ENCODE data around the gene NDUFAF4.

Gene NDUFAF4

DNA sequence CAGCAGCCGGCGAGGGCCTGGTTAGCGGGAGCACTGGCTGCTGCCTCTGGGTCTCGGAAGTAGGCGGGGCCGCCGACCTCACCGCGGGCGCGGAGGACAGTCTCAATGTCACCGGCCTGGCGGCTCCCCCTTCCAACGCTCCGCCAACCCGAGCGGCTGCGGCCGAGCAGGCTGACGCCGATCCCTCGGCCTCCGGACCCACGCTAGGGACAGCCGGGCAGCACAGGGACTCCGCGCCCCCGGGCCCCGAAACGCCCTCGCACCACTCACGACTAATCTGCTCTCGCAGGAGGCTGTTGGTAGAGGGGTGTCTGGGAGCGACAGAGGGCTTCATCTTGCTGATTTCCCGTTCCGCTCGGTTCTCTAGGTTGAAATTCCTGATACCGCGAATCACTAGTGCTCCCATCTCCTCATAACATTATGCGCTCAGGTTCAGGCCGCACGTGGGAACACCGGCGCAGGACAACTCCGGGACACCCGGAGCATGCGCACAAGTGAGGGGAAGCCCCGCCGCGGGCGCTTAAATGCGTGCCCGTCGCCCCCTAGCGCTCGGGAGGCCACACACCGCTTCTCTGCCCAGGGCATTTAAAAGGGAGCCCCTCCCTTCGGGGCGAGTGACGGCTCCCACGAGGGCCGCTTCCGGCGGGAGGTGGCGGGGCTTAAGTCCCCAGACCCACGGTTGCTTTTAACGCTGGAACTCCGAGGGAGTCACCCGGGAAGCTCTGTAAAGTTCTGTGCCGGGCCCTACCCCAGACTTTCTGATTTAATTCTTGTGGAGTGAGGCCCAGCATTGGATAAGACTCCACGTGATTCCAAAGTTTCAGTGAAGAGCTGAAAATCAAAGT lies at the start of gene NDUFAF4:
NDUFAF4 (minus strand) TSS at position 496 of the 845 bp plus-strand sequence; CDS start at position 406, 90 bp downstream.
- DNase-seq: peak; percentile 94

DNA sequence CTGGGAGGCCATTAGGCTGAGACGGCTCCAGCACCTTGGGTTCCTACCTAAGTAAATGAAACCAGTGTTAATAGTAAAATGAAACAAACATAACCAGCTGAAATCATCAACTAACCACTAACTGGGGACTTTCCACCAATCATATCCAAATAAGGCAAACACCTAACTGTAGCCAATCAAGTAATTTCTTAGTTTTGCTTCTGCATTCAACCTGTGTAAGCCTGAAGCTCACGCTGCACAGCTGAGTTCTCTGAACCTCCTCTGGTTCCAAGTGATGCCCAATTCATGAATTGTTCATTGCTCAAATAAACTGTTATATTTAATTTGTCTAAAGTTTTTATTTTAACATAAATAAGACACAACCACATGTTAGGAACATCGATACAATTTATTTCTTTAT lies 49.4 kb upstream of the NDUFAF4 start:
- DNase-seq: no peak

GRCh38 chr6:96943555-96944215 lies 46.0 kb upstream of the NDUFAF4 start:
- no peak for DNase-seq

DNA sequence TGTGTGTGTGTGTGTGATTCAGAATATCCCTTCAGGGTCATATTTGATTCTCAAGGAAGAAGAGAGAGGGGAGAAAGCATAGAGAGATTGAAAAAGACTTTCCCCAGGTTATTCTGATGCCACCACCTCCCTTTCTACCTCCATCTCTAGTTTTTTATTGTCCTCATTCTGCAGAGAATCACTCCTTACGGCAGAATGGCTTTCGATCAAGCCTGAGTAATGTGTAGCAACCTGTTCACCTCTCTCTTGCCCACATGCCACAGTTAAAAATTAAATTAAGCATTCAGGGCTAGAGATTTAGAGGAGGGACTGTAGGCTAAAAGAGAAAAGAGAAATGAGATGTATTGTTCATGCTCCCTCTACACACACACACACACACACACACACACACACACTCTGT lies 45.0 kb upstream of the NDUFAF4 start:
- DNase-seq: no peak

DNA sequence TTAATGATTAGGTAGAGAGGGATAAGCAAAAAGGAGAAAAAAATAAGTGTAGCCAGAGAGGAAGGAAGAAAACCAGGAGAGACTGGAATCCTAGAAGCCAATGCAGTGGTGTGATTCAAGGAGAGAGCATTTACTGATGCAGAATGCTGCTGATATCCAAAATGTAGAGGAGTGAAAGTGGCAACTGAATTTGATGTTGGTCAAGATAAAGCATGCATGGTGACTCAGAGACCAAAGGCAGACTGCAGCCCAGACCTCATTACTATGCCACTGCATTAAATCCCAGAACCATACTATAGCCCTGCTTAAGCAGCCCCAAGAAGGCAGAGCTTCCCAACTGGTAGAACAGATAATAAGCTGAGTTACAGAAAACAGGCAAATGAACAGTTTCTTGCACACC lies 42.6 kb upstream of the NDUFAF4 start:
- DNase-seq: no peak

- no peak for DNase-seq
Measured at GRCh38 chr6:96939007-96939805, 41.5 kb upstream of the NDUFAF4 start.

GRCh38 chr6:96934087-96934486 lies 36.4 kb upstream of the NDUFAF4 start:
- no peak for DNase-seq

DNA sequence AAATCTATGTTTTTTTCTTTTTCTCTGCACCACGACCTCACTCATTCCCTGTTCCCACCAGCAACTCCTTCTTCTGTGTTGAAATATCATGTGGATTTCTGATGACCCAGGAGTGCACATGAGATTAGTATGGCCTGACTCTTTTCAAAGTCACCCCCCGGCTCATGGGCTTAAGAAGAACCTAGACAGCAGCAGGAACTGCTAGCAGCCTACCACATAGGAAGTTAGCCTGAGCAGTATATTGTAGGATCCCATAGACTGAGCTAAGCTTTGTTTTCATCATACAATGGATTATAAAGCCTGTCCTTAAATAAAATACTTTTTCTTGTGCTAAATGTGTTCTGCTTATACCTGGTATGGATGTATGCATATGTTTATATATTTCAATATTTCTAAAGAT lies 33.5 kb upstream of the NDUFAF4 start:
- DNase-seq: no peak

- DNase-seq: no peak
Measured at GRCh38 chr6:96929741-96930140, 32.0 kb upstream of the NDUFAF4 start.

DNA sequence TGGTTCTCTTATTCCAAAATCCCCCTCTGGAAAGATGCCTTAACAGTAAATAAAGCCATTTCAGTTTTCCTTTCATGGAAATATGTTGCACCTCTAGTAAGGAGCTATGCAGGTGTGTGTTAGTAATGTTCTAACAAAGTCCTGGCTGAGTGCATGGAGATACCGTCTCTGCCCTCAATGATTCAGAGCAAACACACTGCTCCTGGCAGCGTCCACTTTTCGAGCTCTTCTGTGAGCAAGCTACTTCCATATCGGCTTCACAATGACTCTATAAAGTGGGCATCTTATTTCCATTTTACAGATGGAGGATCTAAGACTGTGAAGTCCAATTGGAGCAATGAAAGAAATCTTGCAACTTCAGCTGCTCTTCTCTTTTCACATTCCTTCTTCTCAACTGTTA lies 30.0 kb upstream of the NDUFAF4 start:
- DNase-seq: no peak

GRCh38 chr6:96926425-96926824 lies 28.7 kb upstream of the NDUFAF4 start:
- no peak for DNase-seq

DNA sequence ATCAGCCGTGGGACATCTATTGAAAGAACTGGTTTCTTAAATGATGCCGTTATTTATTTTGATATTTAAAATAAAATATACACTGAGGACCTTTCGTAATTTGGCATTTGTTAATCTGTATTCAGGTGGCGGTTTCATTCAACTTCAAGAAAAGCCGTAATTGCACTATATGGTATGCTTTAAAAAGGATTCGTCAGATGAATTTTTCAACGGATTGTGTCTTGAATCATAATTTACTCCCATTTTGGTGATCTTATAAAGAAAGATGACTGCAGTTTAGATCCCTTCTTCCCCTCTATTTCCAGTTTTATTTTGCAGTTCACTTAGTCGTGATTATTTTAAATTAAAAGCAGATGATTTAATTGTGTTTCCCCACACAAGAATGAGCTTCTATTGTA lies 27.6 kb upstream of the NDUFAF4 start:
- DNase-seq: no peak

DNA sequence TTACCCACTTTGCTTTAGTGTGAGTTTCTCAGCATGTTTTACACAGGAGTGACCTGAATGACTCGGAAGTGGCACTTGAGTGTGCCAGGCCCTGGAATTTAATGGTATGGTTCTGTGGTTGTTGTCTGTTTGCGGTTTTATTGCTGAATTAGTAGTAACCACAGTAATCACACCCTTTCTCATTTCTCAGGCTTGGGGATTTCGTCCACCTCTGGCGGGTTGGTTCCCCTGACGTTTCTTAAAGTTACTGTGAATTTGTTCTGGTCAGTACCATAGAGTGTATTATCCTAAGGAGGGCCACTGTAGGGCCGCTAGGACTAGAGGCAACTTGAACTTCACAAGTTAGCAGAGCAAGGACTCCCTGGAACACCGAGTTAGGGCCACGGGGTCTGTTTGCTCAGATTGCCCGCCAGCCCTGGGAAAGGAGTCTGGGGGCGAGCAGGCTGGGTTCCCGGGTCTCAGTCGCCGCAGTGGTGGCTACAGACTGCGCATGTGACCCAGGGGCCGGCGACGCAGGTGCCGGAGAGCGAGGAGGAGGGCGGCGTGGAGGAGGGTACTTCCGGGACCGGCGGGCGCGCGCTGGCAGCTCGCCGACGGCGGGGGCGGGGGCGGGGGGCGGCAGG lies 26.3 kb upstream of the NDUFAF4 start:
- no peak for DNase-seq

DNA sequence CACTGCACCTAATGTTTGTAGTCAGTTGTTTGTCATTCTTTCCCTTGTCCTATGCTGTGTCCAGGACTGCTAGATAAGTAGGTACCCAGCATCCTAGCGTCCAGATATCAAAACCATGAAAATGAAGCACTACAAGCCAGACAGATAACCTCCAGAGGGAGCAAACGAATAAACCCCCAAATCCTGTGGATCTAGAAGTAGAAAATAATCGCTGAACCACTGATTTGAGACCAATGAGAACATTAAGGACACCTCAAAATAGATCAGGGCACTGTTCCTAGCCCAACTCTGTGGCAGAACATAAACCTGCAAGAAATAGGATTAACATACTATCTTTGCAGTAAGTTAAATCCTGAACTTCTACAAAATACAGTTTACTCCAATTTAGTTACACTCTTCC lies 25.7 kb upstream of the NDUFAF4 start:
- no peak for DNase-seq

DNA sequence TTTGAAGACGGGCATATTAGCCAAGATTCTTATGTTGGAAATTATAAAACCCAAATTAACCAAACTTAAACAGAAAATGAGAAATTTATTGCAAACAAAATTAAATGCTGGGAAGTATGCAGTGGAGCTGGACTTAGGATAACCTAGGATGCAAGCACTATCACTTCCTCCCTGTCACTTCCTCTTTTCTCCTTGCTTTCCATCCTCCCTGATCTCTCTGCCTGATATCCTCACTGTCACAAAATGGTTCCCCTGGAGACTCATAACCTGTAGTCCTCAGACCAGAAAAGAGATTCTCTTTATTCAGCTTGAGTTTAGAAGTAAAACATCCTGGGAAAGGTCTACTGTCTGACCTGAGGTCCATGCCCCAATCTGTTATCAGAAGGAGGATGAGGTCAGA lies 19.4 kb upstream of the NDUFAF4 start:
- peak; percentile 26 for DNase-seq

- DNase-seq: no peak
Measured at GRCh38 chr6:96913621-96914020, 15.9 kb upstream of the NDUFAF4 start.

DNA sequence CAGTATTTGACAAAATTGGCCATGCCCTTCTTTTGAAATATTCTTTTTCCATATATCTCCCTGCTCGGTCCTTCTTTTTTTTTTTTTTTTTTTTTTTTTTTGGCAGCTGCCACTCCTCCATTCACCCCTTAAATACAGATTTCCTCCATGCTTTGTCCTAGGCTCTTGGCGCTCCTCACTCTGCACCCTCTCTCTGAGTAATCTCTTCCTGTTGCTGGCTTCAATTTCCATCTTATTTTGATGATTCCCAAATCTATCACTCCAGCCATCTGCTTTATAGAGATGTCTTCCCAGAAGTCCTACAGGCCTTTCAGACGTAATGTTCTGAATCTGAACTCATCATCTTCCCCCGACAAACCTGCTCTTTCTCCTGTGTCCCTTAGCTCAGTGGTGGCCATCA lies 14.1 kb upstream of the NDUFAF4 start:
- no peak for DNase-seq

- no peak for DNase-seq
Measured at GRCh38 chr6:96911171-96911570, 13.5 kb upstream of the NDUFAF4 start.

GRCh38 chr6:96909811-96910210 lies 12.1 kb upstream of the NDUFAF4 start:
- DNase-seq: no peak

GRCh38 chr6:96907498-96907897 lies 9.8 kb upstream of the NDUFAF4 start:
- DNase-seq: peak; percentile 22

GRCh38 chr6:96900873-96901272 lies 3.2 kb upstream of the NDUFAF4 start:
- no peak for DNase-seq

GRCh38 chr6:96899451-96899998 lies 1.8 kb upstream of the NDUFAF4 start:
- DNase-seq: no peak

DNA sequence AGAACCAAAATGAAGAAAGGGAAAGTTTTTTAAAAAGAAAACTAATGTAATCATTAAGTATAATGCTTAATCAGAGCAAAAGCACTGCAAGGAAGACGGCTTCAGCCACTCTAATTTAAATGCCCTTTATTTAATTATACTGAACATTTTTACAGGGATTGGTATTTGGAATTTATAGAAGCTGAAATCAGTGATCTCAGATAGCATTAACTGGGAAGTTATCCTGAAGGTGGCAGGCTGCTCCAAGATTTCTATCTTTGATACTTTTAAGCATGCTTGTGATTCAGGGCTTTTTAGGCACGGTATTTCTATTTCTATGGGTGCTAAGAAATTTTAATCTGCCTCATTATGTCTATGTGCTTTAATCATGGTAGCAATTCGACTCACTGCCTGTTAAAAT lies 1.3 kb upstream of the NDUFAF4 start:
- DNase-seq: peak; percentile 53

Data from inflammatory macrophage treated with lipopolysaccharide for 4 hours (primary cell).